SKM-1 treated with dmso at 0.1 percent for 144 hours (cell line): Measurements from ENCODE around the gene PLA2G2D.
"Not testable (repeated sequence)": the region's sequence is repeated elsewhere in the genome, so short reads cannot be mapped to it uniquely, and the experiment has no call there.

Experiments used
- DNase-seq: peaks from one replicate; lab custom pipeline; 2025; ENCODE audit not compliant: unreplicated experiment; lab: John Stamatoyannopoulos, UW

PLA2G2D gene

GRCh38 chr1:20143318-20143717, 24.0 kb upstream of the PLA2G2D start:
- DNase-seq: no peak

GRCh38 chr1:20142001-20142710, 22.8 kb upstream of the PLA2G2D start:
- no peak for DNase-seq

- DNase-seq: no peak
These were observed 22.1 kb upstream of the PLA2G2D start for GRCh38 chr1:20141466-20141865.

GRCh38 chr1:20141001-20141400, 21.7 kb upstream of the PLA2G2D start:
- no peak for DNase-seq

GRCh38 chr1:20139776-20140612, 20.7 kb upstream of the PLA2G2D start:
- DNase-seq: no peak

GRCh38 chr1:20138961-20139550, 19.7 kb upstream of the PLA2G2D start, which contains the start of gene PLA2G2F:
TSS of gene PLA2G2F (plus strand) at chr1:20139323. CDS start at chr1:20139428, 105 bp downstream.
- DNase-seq: no peak

DNA sequence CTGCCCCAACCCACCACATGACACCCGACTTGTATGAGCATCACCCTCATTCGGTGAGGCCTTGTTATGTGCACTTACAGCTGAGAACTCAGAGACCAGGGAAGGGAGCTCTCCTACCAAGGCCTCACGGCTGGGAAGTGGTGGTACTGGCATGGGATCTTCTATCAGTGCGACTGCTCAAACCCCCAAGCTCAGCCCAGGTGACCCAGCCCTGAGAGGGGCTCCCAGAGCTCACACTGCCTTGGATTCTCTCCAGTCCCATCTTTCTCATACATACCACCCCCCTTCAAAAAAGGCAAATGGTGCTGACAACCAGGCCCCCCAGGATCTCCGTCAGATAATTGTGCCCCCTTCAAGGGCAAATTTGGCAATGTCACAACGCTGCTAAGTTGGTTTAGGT, 19.0 kb upstream of the PLA2G2D start:
- no peak for DNase-seq

DNA sequence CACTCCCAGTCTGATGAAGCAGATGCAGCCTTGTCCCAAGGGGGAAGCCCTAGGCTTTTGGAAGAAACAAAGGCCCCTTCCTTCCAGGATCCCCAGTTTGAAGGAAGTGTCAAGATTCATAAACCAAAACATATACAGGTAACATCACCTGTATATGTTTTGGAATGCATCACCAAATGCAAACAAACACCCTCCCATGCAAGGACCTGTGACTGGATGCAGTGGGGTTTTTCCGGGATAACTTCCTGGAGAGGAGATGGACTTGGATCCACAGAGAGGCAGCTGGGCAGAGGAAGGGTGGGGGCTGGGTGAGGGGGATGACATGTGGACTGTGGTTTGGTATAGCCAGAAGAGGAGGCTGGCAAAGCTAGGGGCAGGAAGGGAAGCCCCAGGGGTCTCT, 18.3 kb upstream of the PLA2G2D start:
- DNase-seq: no peak

- no peak for DNase-seq
These were observed 17.7 kb upstream of the PLA2G2D start for GRCh38 chr1:20137055-20137454.

- no peak for DNase-seq
These were observed 16.9 kb upstream of the PLA2G2D start for GRCh38 chr1:20136249-20136648.

GRCh38 chr1:20134995-20135394, 15.7 kb upstream of the PLA2G2D start:
- DNase-seq: no peak

- DNase-seq: not testable (repeated sequence)
These were observed 11.2 kb upstream of the PLA2G2D start for GRCh38 chr1:20130518-20130917.

GRCh38 chr1:20126806-20127440, 7.6 kb upstream of the PLA2G2D start:
- no peak for DNase-seq

DNA sequence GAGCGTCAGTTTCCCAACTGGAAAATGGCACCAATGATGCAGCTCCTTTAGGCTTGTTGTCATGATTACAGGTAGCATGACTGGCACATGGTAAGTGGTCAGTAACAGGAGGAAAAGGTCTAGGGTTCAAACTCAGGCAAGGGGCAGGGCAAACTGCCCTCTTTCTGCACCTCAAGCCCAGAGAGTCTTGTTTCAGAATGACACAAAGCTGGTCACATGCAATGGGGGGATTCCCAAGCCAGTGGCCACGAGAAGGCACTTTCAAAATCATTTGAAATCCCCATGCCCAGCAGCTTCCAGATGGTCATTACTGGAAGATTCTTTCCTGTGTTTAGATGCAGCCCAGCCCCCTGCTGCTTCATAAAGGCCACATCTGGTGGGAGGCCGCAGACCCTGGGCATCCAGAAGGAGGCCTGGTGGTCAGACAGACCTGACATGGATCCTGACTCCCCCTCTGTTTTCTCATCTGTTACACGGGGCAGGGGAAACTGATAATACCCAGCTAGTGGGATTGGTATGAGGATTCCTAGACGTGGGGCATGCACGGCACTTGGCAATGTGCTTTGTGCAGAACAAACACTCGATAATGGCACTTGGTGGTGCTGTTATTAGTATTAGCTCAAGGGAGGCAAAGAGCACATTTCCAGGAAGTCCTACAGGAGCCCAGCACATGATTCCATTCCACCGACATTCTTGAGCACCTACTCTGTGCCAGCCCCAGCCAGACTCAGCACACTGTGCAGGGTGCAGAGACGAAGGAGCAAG, 6.9 kb upstream of the PLA2G2D start:
- no peak for DNase-seq

DNA sequence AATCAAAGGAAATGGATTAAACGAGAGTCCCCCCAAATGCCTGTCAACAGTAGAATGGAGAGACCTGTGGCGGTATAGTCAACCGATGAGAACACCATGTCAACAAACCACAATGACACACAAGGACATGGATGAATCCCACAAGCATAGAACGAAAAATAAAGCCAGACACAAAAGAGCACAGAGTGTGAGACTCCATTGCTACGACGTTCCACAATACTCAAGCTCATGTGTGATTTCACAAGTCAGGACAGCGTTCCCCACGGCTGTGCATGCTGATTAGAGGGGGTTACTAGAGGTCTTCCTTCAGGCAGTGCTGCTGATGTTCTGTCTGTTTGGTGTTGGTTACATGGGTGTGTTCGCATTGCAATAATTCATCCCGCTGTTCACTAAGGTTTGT, 5.8 kb upstream of the PLA2G2D start:
- DNase-seq: no peak

GRCh38 chr1:20124456-20125057, 5.2 kb upstream of the PLA2G2D start:
- no peak for DNase-seq

DNA sequence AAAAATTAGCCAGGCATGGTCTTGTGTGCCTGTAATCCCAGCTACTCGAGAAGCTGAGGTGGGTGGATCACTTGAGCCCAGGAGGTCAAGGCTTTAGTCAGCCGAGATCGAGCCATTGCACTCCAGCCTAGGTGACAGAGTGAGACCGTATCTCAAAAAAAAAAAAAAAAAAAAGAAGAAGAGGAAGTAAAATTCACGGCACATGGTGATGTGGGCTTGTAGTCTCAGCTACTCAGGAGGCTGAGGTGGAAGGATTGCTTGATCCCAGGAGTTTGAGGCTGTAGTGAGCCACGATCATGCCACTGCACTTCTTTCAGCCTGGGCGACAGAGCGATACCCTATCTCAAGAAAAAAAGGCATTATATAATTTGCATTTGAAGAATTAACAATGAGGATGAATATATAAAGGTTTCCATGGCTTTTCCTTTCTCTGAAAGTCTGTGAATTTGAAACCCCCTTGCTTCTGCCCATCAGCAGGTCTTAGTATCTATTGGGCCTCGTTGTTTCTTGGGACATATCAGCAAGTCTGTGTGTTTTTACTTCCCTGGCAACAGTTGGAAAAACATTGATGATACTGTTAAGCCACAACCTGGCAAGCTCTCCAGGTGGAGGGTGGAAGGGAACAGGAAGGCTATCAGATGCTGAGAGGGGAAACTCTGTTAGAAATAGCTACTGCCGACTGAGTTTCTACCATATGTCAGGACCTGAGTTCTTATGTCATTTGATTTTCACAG, 4.6 kb upstream of the PLA2G2D start:
- DNase-seq: no peak

GRCh38 chr1:20120796-20121195, 1.5 kb upstream of the PLA2G2D start:
- DNase-seq: no peak

DNA sequence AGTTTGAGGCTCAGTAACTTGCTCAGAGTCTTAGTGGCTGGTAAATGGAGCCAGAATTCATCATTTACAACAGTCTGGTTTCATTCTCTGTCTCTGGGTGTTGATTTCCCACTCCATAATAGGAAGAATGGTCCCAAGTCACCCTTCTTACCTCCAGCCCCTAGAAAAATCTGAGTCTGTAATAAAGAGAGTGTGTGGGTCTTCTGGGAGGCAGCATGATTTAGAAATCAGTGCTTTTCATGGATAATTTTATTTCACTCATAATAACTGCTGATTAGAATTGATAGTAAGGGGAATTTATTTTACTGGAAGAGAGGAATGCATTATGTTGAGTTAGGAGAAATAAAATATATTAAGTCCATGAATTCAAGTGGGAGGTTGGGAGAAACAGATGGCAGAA, 2.1 kb downstream of the PLA2G2D start:
- DNase-seq: no peak

GRCh38 chr1:20115916-20116315, 3.4 kb downstream of the PLA2G2D start:
- no peak for DNase-seq
